Calu3 (cell line): ENCODE results near the gene HDHD5. TPM values are rescaled to one million over a fixed set of nuclear protein-coding genes. Genes with fewer than 3 reads are reported as not detected.

Experiments used
- BruUV-seq: library from RNA; stranded (reverse); fragments of 400-500 nt; replicated peaks from 2 replicates; lab custom pipeline; 2021; lab: Mats Ljungman, UMichigan
- CTCF ChIA-PET: fragments of 300-600 bp; sonication (Branson Sonifier 250); formaldehyde crosslinking; loops from one replicate; lab custom pipeline; 2022; ENCODE audit warnings: antibody characterized with exemption; lab: Charles Lee
- DNase-seq: peaks from one replicate; pipeline ENCODE4 v3.0.0; 2022
- H3K27ac Mint-ChIP-seq: one replicate; pipeline ENCODE4 v1.8.0; 2022; ENCODE audit warnings: mixed read lengths; ENCODE audit not compliant: unreplicated experiment
- H3K27me3 Mint-ChIP-seq: one replicate; pipeline ENCODE4 v1.8.0; 2022; ENCODE audit warnings: mixed read lengths; ENCODE audit not compliant: unreplicated experiment
- H3K36me3 Mint-ChIP-seq: one replicate; pipeline ENCODE4 v1.8.0; 2022; ENCODE audit warnings: mild to moderate bottlenecking, moderate library complexity, mixed read lengths; ENCODE audit not compliant: insufficient read depth, unreplicated experiment
- H3K4me1 Mint-ChIP-seq: one replicate; pipeline ENCODE4 v1.8.0; 2022; ENCODE audit warnings: mild to moderate bottlenecking, low read depth, mixed read lengths; ENCODE audit not compliant: unreplicated experiment
- H3K4me3 Mint-ChIP-seq: one replicate; pipeline ENCODE4 v1.8.0; 2022; ENCODE audit warnings: mild to moderate bottlenecking, low read depth, moderate library complexity, mixed read lengths; ENCODE audit not compliant: unreplicated experiment
- H3K9me3 Mint-ChIP-seq: one replicate; pipeline ENCODE4 v1.8.0; 2022; ENCODE audit warnings: low read depth, mixed read lengths; ENCODE audit not compliant: unreplicated experiment
- CTCF ChIP-seq: fragments of 200-600 bp; IDR thresholded peaks from one replicate; pipeline ENCODE4 v1.8.0; 2022; ENCODE audit warnings: antibody characterized with exemption; ENCODE audit not compliant: unreplicated experiment
- intact Hi-C: fragments of 100-400 bp; cut with micrococcal nuclease; formaldehyde crosslinking; loops from one replicate; pipeline ENCODE4 v1.10.0; 2022; ENCODE audit not compliant: unreplicated experiment
- total RNA-seq: library from RNA; stranded (reverse); gene quantifications from 2 replicates; pipeline ENCODE4 v1.2.3, GENCODE V29; 2022

Gene HDHD5
- total RNA-seq, 1 experiment from 2014 or later, result 44.4 TPM

GRCh38 chr22:17130199-17130598, 28.9 kb downstream of the HDHD5 start:
- peaks cover 9% of the 10 kb centered on the region for H3K36me3 Mint-ChIP-seq
- H3K4me3 Mint-ChIP-seq, result no peak overlapping the region
- DNase-seq, result no peak
- H3K9me3 Mint-ChIP-seq, result no peaks in the 10 kb centered on the region
- BruUV-seq, result no TSS peak
- CTCF ChIA-PET, result no interaction called here
- TF ChIP-seq CTCF, result no peak
- H3K27ac Mint-ChIP-seq, result no peak overlapping the region
- H3K27me3 Mint-ChIP-seq, result peaks cover 1% of the 10 kb centered on the region
- intact Hi-C loops, result no loop called here
- H3K4me1 Mint-ChIP-seq, result no peaks in the 10 kb centered on the region

- CTCF ChIA-PET, result interaction anchor here (0.5 to 0.7 kb wide), 3 partner anchors 30 to 132 kb away, joined by 3 to 10 read pairs (median 6); no protein-coding TSS in a partner anchor
- peak; percentile 59 for DNase-seq
- Mint-ChIP-seq H3K9me3 (no peaks in the 10 kb centered on the region), H3K27ac (no peak within 1 kb of the TSS), H3K27me3 (peaks cover 68% of the 10 kb centered on the region), H3K4me3 (peak within 1 kb of the TSS; percentile 71), H3K36me3 (peaks cover 11% of the 10 kb centered on the region), H3K4me1 (no peaks in the 10 kb centered on the region)
- no peak for TF ChIP-seq CTCF
- intact Hi-C loops, result no loop called here
- BruUV-seq, result no TSS peak
Measured at GRCh38 chr22:17121233-17122195, 37.6 kb downstream of the HDHD5 start, which contains the start of gene TMEM121B. Gene TMEM121B, minus strand, starts transcription at chr22:17121360. Its CDS starts 233 bp downstream, at chr22:17121127.

- H3K4me1 Mint-ChIP-seq, result no peaks in the 10 kb centered on the region
- no peak overlapping the region for H3K27ac Mint-ChIP-seq
- CTCF ChIA-PET, result interaction anchor here (0.7 kb wide), 1 partner anchor 42 kb away, joined by 3 read pairs; no protein-coding TSS in a partner anchor
- H3K36me3 Mint-ChIP-seq, result peaks cover 11% of the 10 kb centered on the region
- H3K27me3 Mint-ChIP-seq, result peaks cover 74% of the 10 kb centered on the region
- no peak for TF ChIP-seq CTCF
- BruUV-seq, result no TSS peak
- DNase-seq, result peak; percentile 22
- intact Hi-C loops, result no loop called here
- H3K4me3 Mint-ChIP-seq, result peak overlapping the region; percentile 71
- H3K9me3 Mint-ChIP-seq, result no peaks in the 10 kb centered on the region
Measured at GRCh38 chr22:17120711-17121232, 38.3 kb downstream of the HDHD5 start.

- DNase-seq, result peak; percentile 64
- CTCF ChIA-PET, result interaction anchor here (1.0 to 1.2 kb wide), 2 partner anchors 52 to 381 kb away, joined by 8 to 9 read pairs; no protein-coding TSS in a partner anchor
- TF ChIP-seq CTCF, result no peak
- no peak overlapping the region for H3K27ac Mint-ChIP-seq
- H3K9me3 Mint-ChIP-seq, result no peaks in the 10 kb centered on the region
- intact Hi-C loops, result no loop called here
- H3K4me1 Mint-ChIP-seq, result no peaks in the 10 kb centered on the region
- peaks cover 74% of the 10 kb centered on the region for H3K27me3 Mint-ChIP-seq
- H3K36me3 Mint-ChIP-seq, result peaks cover 11% of the 10 kb centered on the region
- H3K4me3 Mint-ChIP-seq, result peak overlapping the region; percentile 71
- BruUV-seq, result no TSS peak
Measured at GRCh38 chr22:17120281-17120680, 38.8 kb downstream of the HDHD5 start.
